ENCODE measurements around the gene ADGRG2.

The ADGRG2 gene

DNA sequence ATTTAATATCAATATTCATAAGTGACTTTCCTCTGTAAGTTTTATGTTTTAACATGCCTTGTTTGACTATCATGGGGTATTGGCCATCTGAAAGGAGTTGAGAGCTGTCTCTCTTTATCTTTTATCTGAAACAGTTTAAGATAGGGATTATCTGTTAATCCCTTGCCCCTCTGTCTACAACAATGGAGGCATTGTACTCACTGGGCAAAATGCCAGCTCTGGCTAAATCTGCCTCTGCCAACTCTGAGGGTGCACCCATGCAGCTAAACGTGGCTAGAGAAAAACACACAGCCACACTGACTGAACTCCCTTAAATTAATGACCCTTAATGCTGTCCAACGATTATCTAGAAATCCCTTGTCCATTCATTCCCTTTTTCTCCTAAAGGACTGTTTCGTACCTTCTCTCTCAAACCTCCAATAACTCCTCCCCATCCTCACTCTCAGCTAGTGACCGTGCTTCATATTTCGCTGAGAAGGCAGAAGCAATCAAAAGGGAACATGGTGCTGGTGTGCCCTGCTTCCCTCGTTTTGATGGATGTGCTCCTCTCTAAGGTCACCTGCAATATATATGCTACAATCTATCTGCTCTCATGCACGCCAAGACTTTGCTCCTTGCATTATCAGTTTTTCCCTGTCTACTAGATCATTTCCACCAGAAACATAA lies 148.6 kb downstream of the ADGRG2 start:
- H3K27ac Mint-ChIP-seq: no peak overlapping the region
- H3K4me1 Mint-ChIP-seq (ENCODE audit: low read depth): peaks cover 15% of the 10 kb centered on the region
- no peak overlapping the region for H3K4me3 Mint-ChIP-seq
- H3K27me3 Mint-ChIP-seq: no peaks in the 10 kb centered on the region
- no peaks in the 10 kb centered on the region for H3K9me3 Mint-ChIP-seq
- H3K36me3 Mint-ChIP-seq (ENCODE audit: low read depth): no peaks in the 10 kb centered on the region
- intact Hi-C loops (cut with micrococcal nuclease): no loop called here

DNA sequence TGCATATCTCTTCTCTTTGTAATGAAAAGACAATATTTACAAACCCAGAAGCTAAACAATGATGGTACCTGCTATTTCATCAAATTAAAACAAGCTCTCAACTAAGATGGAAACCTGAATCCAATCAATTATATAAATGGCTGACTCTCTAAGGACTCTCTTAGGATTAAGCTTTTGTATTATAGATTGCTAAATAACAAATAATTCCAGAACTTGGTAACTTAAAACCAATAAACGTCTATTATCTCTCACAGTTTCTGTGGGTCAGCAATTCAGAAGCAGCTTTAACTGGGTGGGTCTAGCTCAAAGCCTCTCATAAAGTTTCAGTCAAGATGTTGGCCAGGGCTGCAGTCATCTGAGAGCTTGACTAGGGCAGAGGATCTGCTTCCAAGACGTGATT lies 150.8 kb downstream of the ADGRG2 start:
- Mint-ChIP-seq H3K4me3 (no peak overlapping the region), H3K9me3 (no peaks in the 10 kb centered on the region), H3K27ac (no peak overlapping the region), H3K27me3 (no peaks in the 10 kb centered on the region), H3K36me3 (ENCODE audit: low read depth) (no peaks in the 10 kb centered on the region), H3K4me1 (ENCODE audit: low read depth) (peaks cover 15% of the 10 kb centered on the region)
- intact Hi-C loops (cut with micrococcal nuclease): no loop called here

DNA sequence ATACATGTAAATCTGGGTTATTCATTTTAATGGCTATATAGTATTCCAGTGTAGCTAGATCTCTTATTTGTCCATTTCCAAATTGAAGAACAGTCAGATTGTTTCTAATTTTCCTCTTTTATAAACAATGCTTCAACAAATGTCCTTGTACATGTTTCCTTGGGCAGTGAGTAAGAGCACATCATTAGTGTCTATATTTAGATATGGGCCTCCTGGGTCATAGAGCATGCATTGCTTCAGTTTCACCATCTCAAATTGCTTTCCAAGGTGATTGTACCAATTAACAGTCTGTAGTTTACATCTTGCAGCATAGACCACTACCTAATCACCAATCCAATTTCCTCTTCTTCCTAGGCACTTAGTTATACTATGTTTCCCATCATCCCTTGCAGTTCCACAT lies 151.8 kb downstream of the ADGRG2 start:
- Mint-ChIP-seq H3K27ac (no peak overlapping the region), H3K9me3 (no peaks in the 10 kb centered on the region), H3K4me3 (no peak overlapping the region), H3K36me3 (ENCODE audit: low read depth) (no peaks in the 10 kb centered on the region), H3K27me3 (no peaks in the 10 kb centered on the region), H3K4me1 (ENCODE audit: low read depth) (peaks cover 15% of the 10 kb centered on the region)
- intact Hi-C loops (cut with micrococcal nuclease): no loop called here

DNA sequence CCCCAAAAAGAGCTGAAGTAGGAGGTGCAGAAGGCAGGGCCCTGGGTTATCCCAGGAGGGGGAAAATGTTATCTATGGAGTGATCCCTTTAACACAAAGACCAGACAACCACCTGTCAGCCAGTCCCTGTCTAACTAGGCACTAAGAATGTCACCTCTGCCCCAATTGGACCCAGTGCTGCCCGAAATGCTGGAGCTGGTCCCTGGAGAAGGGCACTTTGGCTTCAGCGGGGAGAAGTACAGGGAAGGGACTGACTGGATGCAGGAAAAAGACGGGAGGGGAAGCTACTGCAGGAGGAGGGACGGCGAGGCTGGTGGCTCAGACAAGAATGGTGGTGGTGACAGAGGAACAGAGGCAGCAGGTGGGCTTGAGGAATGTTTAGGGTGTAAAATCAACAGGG lies 155.6 kb downstream of the ADGRG2 start:
- Mint-ChIP-seq H3K9me3 (no peaks in the 10 kb centered on the region), H3K27ac (no peak overlapping the region), H3K4me3 (no peak overlapping the region), H3K27me3 (no peaks in the 10 kb centered on the region), H3K36me3 (ENCODE audit: low read depth) (peaks cover 6% of the 10 kb centered on the region), H3K4me1 (ENCODE audit: low read depth) (peaks cover 21% of the 10 kb centered on the region)
- intact Hi-C loops (cut with micrococcal nuclease): no loop called here

DNA sequence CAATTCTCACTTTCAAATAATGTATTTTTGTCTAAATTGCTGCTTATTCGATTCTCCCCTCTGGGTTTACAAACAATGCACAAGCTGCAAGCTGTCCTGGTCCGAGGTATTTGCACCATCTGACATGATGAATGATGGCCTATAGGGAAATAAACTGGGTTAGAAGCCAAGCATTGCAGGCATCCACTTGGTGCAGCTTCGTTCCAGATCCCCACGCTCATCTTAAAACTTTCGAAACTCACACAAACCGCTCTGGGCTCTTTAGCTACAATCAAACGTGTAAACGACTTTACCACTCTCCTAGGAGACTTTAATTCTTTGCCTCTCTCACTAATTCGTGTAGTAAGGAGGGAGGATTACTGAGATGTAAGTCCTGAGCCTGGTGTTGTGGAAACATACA lies 157.4 kb downstream of the ADGRG2 start:
- H3K27me3 Mint-ChIP-seq: no peaks in the 10 kb centered on the region
- peaks cover 6% of the 10 kb centered on the region for H3K36me3 Mint-ChIP-seq (ENCODE audit: low read depth)
- H3K4me3 Mint-ChIP-seq: no peak overlapping the region
- H3K9me3 Mint-ChIP-seq: no peaks in the 10 kb centered on the region
- no peak overlapping the region for H3K27ac Mint-ChIP-seq
- intact Hi-C loops (cut with micrococcal nuclease): no loop called here
- H3K4me1 Mint-ChIP-seq (ENCODE audit: low read depth): peaks cover 32% of the 10 kb centered on the region

DNA sequence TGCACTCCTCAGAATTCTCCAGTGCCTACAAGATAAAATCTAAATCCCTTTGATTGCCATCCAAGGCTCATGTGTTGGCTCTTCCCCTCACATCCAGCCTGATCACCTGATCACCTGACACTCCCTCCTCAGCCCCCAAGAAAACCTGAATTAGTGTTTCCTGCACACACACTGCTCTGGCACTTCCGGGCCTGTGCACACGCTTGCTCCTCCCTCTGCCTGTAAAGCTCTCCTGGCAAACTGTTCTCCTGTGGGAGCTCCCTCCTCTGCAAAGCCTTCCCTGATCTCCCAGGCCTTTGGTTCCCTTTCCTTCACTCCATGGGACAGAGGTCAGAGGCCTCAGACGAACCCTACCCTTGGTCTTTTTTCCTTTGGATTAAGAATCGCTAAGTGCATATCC lies 158.2 kb downstream of the ADGRG2 start:
- no peak overlapping the region for H3K4me3 Mint-ChIP-seq
- H3K27ac Mint-ChIP-seq: no peak overlapping the region
- H3K4me1 Mint-ChIP-seq (ENCODE audit: low read depth): peaks cover 32% of the 10 kb centered on the region
- intact Hi-C loops (cut with micrococcal nuclease): no loop called here
- H3K36me3 Mint-ChIP-seq (ENCODE audit: low read depth): peaks cover 6% of the 10 kb centered on the region
- H3K9me3 Mint-ChIP-seq: no peaks in the 10 kb centered on the region
- H3K27me3 Mint-ChIP-seq: no peaks in the 10 kb centered on the region

DNA sequence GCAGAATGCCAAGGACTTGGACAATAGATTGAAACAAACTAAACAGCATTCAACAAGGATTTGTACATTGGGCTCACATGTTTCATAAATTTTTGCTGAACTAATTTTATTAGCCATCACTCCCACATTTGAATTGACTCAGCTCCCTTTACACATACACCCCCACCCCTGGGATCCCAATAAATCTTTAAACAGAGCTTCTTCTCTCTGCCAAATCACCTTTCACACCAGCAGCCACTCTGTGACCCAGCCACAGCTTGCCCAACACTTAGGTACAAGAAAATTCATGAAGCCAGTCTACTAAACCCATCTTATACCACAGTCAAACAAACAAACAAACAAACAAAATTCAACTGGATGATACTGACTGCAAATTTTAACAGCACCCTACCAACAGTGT lies 159.9 kb downstream of the ADGRG2 start:
- peak overlapping the region; percentile 37 for H3K27ac Mint-ChIP-seq
- H3K9me3 Mint-ChIP-seq: no peaks in the 10 kb centered on the region
- H3K4me3 Mint-ChIP-seq: no peak overlapping the region
- no peaks in the 10 kb centered on the region for H3K27me3 Mint-ChIP-seq
- intact Hi-C loops (cut with micrococcal nuclease): no loop called here
- H3K36me3 Mint-ChIP-seq (ENCODE audit: low read depth): peaks cover 6% of the 10 kb centered on the region
- H3K4me1 Mint-ChIP-seq (ENCODE audit: low read depth): peaks cover 36% of the 10 kb centered on the region

DNA sequence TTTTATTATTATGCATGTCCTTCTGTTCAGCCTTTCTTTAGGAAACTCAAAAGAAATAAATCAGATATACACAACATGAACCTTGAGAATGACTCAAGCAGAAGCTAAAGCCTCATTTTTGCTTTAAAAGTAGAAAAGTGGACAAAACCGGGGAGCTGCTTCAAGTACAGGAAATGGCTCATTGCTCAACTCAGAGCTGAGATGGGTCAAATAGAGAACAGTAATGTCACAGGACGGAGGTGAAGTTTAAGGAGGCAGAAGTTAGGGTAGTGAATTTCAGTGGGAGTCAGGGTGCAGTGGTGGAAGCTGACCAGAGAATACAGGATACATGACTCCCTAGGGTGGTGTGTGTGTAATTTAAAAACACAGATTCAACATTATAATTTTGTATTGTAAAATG lies 160.6 kb downstream of the ADGRG2 start:
- Mint-ChIP-seq H3K27ac (peak overlapping the region; percentile 37), H3K4me3 (no peak overlapping the region), H3K36me3 (ENCODE audit: low read depth) (peaks cover 6% of the 10 kb centered on the region), H3K4me1 (ENCODE audit: low read depth) (peaks cover 43% of the 10 kb centered on the region), H3K27me3 (no peaks in the 10 kb centered on the region), H3K9me3 (no peaks in the 10 kb centered on the region)
- intact Hi-C loops (cut with micrococcal nuclease): no loop called here

DNA sequence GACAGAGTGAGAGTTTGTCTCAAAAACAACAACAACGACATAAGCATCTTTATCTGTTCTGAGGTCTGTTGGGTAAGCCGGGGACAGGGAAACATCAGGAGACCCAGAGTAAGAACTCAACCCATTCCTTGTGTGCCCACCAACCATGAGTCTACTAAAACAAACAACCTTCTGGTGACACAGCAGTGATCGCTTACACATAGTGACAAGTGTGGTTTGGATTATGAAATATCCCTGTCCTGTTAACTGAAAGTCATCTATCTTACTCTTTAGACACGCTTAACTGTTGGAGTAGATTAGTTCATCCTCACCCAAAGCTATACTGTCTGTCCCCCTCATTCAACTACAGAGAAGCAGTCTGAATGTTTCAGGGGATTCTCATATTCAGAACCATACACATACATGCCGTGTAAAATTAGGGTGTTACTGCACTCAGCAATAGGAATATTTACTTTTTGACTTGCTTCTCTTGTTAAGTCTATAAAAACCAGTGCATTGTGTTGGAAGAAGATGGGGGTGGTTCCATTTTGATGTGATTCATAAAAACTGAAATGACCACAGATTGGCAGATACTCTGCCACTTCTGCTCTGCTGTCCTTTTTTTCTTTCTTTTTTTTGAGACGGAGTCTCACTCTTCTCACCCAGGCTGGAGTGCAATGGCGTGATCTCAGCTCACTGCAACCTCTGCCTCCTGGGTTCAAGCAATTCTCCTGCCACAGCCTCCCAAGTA lies 165.8 kb downstream of the ADGRG2 start:
- Mint-ChIP-seq H3K27me3 (no peaks in the 10 kb centered on the region), H3K9me3 (no peaks in the 10 kb centered on the region), H3K36me3 (ENCODE audit: low read depth) (peaks cover 15% of the 10 kb centered on the region), H3K27ac (no peak overlapping the region), H3K4me3 (no peak overlapping the region), H3K4me1 (ENCODE audit: low read depth) (peaks cover 26% of the 10 kb centered on the region)
- intact Hi-C loops (cut with micrococcal nuclease): no loop called here

DNA sequence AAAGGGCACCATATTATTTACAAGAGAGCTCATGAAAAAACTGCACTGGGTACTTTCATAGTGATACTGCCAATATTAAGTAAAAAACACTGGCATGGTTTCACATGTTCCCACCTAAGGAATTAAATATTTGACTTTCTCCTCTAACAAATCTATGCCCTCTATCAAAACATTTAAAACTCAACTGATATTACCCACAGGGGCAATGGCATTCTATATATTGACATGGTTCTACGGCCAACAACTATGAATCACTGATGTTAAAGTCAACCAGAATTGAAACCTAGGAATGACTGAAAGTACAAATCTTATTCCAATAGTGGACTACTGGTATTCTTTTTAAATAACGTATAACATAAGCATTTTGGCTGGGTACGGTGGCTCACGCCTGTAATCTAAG lies 166.6 kb downstream of the ADGRG2 start:
- Mint-ChIP-seq H3K9me3 (no peaks in the 10 kb centered on the region), H3K27ac (no peak overlapping the region), H3K4me3 (no peak overlapping the region), H3K36me3 (ENCODE audit: low read depth) (peaks cover 23% of the 10 kb centered on the region), H3K4me1 (ENCODE audit: low read depth) (peaks cover 24% of the 10 kb centered on the region), H3K27me3 (no peaks in the 10 kb centered on the region)
- intact Hi-C loops (cut with micrococcal nuclease): no loop called here

DNA sequence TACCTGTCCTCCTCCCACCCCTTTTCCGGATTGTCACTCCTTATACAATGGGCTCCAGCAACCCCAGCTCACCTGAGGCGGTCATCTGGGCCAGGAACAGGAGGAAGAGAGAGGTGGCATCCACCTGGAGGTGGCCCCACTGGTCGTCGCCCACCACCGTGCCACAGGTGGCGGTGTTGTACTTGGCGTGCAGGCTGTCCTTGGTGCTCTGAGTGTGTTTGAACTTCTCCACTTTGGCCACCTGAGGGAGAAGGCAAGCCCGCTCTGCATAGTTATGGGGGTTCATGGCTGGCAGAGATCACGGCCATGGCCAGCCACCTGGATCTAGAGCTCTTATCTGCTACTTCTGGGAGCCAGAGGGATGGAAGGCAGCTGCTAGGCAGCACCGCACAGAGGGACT lies 171.2 kb downstream of the ADGRG2 start:
- no peaks in the 10 kb centered on the region for H3K9me3 Mint-ChIP-seq
- no peak overlapping the region for H3K27ac Mint-ChIP-seq
- no peak overlapping the region for H3K4me3 Mint-ChIP-seq
- peaks cover 10% of the 10 kb centered on the region for H3K4me1 Mint-ChIP-seq (ENCODE audit: low read depth)
- H3K27me3 Mint-ChIP-seq: no peaks in the 10 kb centered on the region
- intact Hi-C loops (cut with micrococcal nuclease): no loop called here
- H3K36me3 Mint-ChIP-seq (ENCODE audit: low read depth): peaks cover 58% of the 10 kb centered on the region

DNA sequence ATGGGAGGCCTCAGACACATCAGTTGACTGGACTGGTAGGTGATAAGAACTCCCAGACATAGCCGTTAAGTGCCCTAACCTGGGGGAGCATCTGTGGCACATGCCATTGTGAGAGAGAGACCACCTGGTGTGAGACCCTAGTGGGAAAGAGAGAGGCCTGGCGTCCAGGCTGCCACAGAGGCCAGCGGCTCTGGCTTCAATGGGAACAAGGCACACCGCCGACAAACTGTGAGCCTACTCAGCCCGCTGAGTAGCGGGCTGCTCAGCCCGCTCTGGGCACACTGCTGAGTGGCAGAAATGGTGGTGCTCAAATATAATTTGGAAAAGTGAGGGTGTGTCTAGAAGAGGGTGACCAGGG lies 172.3 kb downstream of the ADGRG2 start:
- Mint-ChIP-seq H3K36me3 (ENCODE audit: low read depth) (peaks cover 62% of the 10 kb centered on the region), H3K4me3 (no peak overlapping the region), H3K4me1 (ENCODE audit: low read depth) (peaks cover 10% of the 10 kb centered on the region), H3K9me3 (no peaks in the 10 kb centered on the region), H3K27me3 (no peaks in the 10 kb centered on the region), H3K27ac (peak overlapping the region; percentile 48)
- intact Hi-C loops (cut with micrococcal nuclease): no loop called here

DNA sequence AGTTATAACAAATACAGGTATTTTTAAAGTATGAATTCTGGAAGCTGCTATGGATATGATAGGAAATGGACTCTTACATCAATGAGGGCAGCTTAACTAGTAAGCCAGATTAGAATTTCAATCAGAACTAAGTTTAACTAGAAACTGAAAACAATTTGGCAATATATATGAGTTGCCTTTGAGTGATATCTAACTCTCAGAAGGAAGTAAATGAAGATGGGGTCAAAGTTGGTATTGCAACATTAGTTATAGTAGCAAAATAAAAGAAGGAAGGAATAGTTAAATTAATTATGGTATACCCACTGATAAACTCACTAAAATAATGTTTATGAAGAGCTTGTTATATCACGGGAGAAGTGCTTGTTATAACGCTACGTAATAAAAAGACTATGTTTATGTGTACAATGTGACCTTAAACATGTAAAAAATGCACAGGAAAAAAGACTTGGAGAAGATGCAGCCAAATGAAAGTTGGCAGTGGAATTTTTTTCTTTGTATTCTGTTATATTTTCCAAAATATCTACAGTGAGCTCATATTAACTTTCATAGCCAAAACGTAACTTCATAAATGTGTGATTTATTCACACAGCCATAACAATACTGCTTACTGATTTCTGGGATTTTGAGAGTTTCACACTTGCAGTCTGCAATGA lies 172.9 kb downstream of the ADGRG2 start:
- H3K36me3 Mint-ChIP-seq (ENCODE audit: low read depth): peaks cover 67% of the 10 kb centered on the region
- peaks cover 10% of the 10 kb centered on the region for H3K4me1 Mint-ChIP-seq (ENCODE audit: low read depth)
- no peak overlapping the region for H3K4me3 Mint-ChIP-seq
- peak overlapping the region; percentile 57 for H3K27ac Mint-ChIP-seq
- intact Hi-C loops (cut with micrococcal nuclease): no loop called here
- no peaks in the 10 kb centered on the region for H3K9me3 Mint-ChIP-seq
- H3K27me3 Mint-ChIP-seq: no peaks in the 10 kb centered on the region

DNA sequence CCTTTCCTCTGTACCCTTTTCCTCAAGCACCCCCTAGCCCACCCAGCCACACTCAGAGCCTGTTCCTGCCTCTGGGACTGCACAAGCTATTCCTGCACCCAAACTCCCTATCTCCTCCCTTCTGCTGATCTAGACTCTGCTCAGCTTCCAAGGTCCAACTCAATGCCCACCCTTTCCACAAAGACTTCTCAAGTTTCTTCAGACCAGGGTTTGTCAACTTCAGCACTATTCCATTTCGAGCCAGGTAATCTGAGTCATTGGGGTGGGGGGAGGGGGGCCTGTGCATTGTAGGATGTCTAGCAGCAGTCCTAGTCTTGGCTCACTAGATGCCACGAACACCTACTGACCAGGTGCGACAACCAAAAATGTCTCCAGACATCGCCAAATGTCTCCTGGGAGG lies 175.7 kb downstream of the ADGRG2 start:
- H3K27me3 Mint-ChIP-seq: no peaks in the 10 kb centered on the region

More for the DNA sequence above, 175.7 kb downstream of the ADGRG2 start:
- no peaks in the 10 kb centered on the region for H3K9me3 Mint-ChIP-seq
- no peak overlapping the region for H3K4me3 Mint-ChIP-seq
- H3K36me3 Mint-ChIP-seq (ENCODE audit: low read depth): peaks cover 82% of the 10 kb centered on the region
- H3K27ac Mint-ChIP-seq: peak overlapping the region; percentile 40
- intact Hi-C loops (cut with micrococcal nuclease): no loop called here
- H3K4me1 Mint-ChIP-seq (ENCODE audit: low read depth): peaks cover 10% of the 10 kb centered on the region
